Progenitor cell of endocrine pancreas (in vitro differentiated cells): ENCODE measurements around the gene PRRC2B. TPM values are rescaled to one million over a fixed set of nuclear protein-coding genes. Genes with fewer than 3 reads are reported as not detected.
A peak's percentile ranks its signal among the peaks of the same experiment; 100 is the strongest.
"Not testable (repeated sequence)": the region's sequence is repeated elsewhere in the genome, so short reads cannot be mapped to it uniquely, and the experiment has no call there.

Source experiments
- DNase-seq: peaks from one replicate; pipeline ENCODE4 v3.0.0; 2021; ENCODE audit warnings: low spot score; ENCODE audit not compliant: unreplicated experiment
- H3K27ac Mint-ChIP-seq: 2 replicates; pipeline ENCODE4 v1.8.0; 2021; ENCODE audit warnings: mild to moderate bottlenecking, moderate library complexity, mixed read lengths
- H3K27me3 Mint-ChIP-seq: 2 replicates; pipeline ENCODE4 v1.8.0; 2021; ENCODE audit warnings: mixed read lengths
- H3K36me3 Mint-ChIP-seq: 2 replicates; pipeline ENCODE4 v1.8.0; 2022; ENCODE audit warnings: mixed read lengths; ENCODE audit not compliant: insufficient read depth
- H3K4me1 Mint-ChIP-seq: 2 replicates; pipeline ENCODE4 v1.8.0; 2021; ENCODE audit warnings: low read depth, mixed read lengths
- H3K4me3 Mint-ChIP-seq: 2 replicates; pipeline ENCODE4 v1.8.0; 2021; ENCODE audit warnings: low read depth, mild to moderate bottlenecking, moderate library complexity, mixed read lengths
- H3K9me3 Mint-ChIP-seq: 2 replicates; pipeline ENCODE4 v1.8.0; 2021; ENCODE audit warnings: low read depth, mixed read lengths
- CTCF ChIP-seq: fragments of 200-600 bp; sonication (generic); IDR thresholded peaks from one replicate; pipeline ENCODE4 v1.5.0; 2021; ENCODE audit warnings: antibody characterized with exemption, mild to moderate bottlenecking; ENCODE audit not compliant: unreplicated experiment
- total RNA-seq: library from RNA; stranded (reverse); gene quantifications from 2 replicates; pipeline ENCODE4 v1.2.1, GENCODE V29; 2021

PRRC2B gene
- total RNA-seq, 1 donor from 2014 or later, result 460 TPM

- DNase-seq, result peak; percentile 65
- TF ChIP-seq CTCF, result no peak
- Mint-ChIP-seq H3K36me3 (peaks cover 18% of the 10 kb centered on the region), H3K27ac (peak within 1 kb of the TSS; percentile 94), H3K9me3 (peaks cover 21% of the 10 kb centered on the region), H3K4me3 (peak within 1 kb of the TSS; percentile 61), H3K4me1 (peaks cover 8% of the 10 kb centered on the region), H3K27me3 (peaks cover 30% of the 10 kb centered on the region)
Measured at GRCh38 chr9:131545003-131545785, 151.3 kb downstream of the PRRC2B start, which contains the start of gene PRRT1B. PRRT1B (plus strand) TSS chr9:131545523; CDS start chr9:131545616, 93 bp downstream.

GRCh38 chr9:131545786-131546335, 152.0 kb downstream of the PRRC2B start:
- peak overlapping the region; percentile 61 for H3K4me3 Mint-ChIP-seq
- DNase-seq, result no peak
- H3K36me3 Mint-ChIP-seq, result peaks cover 18% of the 10 kb centered on the region
- no peak overlapping the region for H3K27ac Mint-ChIP-seq
- peaks cover 21% of the 10 kb centered on the region for H3K9me3 Mint-ChIP-seq
- TF ChIP-seq CTCF, result no peak
- H3K27me3 Mint-ChIP-seq, result peaks cover 34% of the 10 kb centered on the region
- peaks cover 10% of the 10 kb centered on the region for H3K4me1 Mint-ChIP-seq

GRCh38 chr9:131546336-131547084, 152.6 kb downstream of the PRRC2B start:
- H3K36me3 Mint-ChIP-seq, result peaks cover 18% of the 10 kb centered on the region
- H3K4me1 Mint-ChIP-seq, result peaks cover 10% of the 10 kb centered on the region
- H3K27ac Mint-ChIP-seq, result peak overlapping the region; percentile 50
- H3K4me3 Mint-ChIP-seq, result peak overlapping the region; percentile 61
- H3K27me3 Mint-ChIP-seq, result peaks cover 34% of the 10 kb centered on the region
- peaks cover 21% of the 10 kb centered on the region for H3K9me3 Mint-ChIP-seq
- DNase-seq, result peak; percentile 31
- no peak for TF ChIP-seq CTCF

- H3K4me1 Mint-ChIP-seq, result peaks cover 15% of the 10 kb centered on the region
- DNase-seq, H3K4me3 Mint-ChIP-seq, H3K27ac Mint-ChIP-seq, H3K9me3 Mint-ChIP-seq: not testable (repeated sequence)
- H3K27me3 Mint-ChIP-seq, result peaks cover 45% of the 10 kb centered on the region
- H3K36me3 Mint-ChIP-seq, result peaks cover 19% of the 10 kb centered on the region
Measured at GRCh38 chr9:131549186-131549585, 155.3 kb downstream of the PRRC2B start.

Other genes starting within 250 kb of the PRRC2B start
- gene FAM78A, start 117.6 kb upstream of the PRRC2B start, total RNA-seq, result 1.9 and 2.0 TPM in 2 replicates
- gene PLPP7, start 104.4 kb upstream of the PRRC2B start, total RNA-seq, result 3.6 TPM in 2 replicates
- gene POMT1, start 108.8 kb downstream of the PRRC2B start, total RNA-seq, result 61.0 and 64.3 TPM in 2 replicates
- gene UCK1, start 137.2 kb downstream of the PRRC2B start, total RNA-seq, result 32.4 and 32.8 TPM in 2 replicates
- gene PRRT1B, start 151.4 kb downstream of the PRRC2B start, total RNA-seq, result 6.7 and 7.1 TPM in 2 replicates